ENCODE measurements around the gene ZDBF2.

DNA sequence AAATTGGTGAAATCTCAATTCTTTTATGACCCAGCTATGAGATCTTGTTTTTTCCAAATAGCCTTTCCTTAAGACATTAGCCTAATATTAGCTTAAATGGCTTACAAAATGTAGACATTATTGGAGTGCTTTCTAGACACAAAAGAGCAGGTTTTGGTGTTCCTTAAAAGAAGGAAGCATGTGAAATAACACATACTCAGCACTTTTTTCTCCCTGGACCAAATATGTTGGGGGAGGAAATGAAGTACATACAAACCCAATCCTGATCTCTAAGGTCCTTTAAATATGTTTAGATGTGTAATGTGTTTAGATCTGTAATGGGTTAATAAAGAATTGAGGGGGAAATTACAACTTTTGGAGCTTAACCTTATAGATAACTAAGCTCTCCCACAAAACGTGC is 3.4 kb upstream of the ZDBF2 start:
- TF ChIP-seq, protein P1, sequence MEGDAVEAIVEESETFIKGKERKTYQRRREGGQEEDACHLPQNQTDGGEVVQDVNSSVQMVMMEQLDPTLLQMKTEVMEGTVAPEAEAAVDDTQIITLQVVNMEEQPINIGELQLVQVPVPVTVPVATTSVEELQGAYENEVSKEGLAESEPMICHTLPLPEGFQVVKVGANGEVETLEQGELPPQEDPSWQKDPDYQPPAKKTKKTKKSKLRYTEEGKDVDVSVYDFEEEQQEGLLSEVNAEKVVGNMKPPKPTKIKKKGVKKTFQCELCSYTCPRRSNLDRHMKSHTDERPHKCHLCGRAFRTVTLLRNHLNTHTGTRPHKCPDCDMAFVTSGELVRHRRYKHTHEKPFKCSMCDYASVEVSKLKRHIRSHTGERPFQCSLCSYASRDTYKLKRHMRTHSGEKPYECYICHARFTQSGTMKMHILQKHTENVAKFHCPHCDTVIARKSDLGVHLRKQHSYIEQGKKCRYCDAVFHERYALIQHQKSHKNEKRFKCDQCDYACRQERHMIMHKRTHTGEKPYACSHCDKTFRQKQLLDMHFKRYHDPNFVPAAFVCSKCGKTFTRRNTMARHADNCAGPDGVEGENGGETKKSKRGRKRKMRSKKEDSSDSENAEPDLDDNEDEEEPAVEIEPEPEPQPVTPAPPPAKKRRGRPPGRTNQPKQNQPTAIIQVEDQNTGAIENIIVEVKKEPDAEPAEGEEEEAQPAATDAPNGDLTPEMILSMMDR (conservative IDR thresholded peaks at IDR 0.05; ENCODE audit: low read depth, low read length) = no peak
- TF ChIP-seq EZH2 (IDR thresholded peaks at IDR 0.05; ENCODE audit: borderline replicate concordance, low read depth, low read length, poor library complexity, severe bottlenecking) = no peak

All from A673 (cell line).